Stimulated activated CD4-positive, alpha-beta T cell treated with anti-CD3 and anti-CD28 coated beads, TNF-alpha, amount 100 ng/mL, for 4 hours (primary cell): ENCODE measurements around the gene ADGRG7.
"Not testable (repeated sequence)": the region's sequence is repeated elsewhere in the genome, so short reads cannot be mapped to it uniquely, and the experiment has no call there.

Experiments used
- DNase-seq, 3 experiments: peaks; one replicate each; pipeline ENCODE4 v3.0.0-alpha.2; 2020; ENCODE audit warnings: low read depth in 3 of 3

ADGRG7 gene

DNA sequence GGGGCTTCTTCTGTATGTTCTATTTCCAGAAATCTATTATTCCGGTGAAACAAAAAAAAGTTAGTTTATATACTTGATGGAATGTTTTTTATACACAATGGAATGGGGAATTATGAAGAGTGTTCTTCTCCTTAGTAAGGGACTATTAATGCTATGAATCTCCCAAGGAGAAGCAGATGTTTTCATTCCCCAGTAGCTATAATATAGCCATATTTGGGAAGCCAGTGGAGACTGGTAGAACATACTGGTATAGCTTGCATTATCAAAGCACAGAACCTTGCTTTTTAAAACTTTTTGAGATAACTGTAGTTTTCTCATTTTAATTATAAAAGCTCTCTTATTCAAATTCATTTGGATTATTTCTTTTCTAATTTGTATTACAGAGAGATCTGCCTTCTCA, 38.3 kb downstream of the ADGRG7 start:
- DNase-seq, result no peak

DNA sequence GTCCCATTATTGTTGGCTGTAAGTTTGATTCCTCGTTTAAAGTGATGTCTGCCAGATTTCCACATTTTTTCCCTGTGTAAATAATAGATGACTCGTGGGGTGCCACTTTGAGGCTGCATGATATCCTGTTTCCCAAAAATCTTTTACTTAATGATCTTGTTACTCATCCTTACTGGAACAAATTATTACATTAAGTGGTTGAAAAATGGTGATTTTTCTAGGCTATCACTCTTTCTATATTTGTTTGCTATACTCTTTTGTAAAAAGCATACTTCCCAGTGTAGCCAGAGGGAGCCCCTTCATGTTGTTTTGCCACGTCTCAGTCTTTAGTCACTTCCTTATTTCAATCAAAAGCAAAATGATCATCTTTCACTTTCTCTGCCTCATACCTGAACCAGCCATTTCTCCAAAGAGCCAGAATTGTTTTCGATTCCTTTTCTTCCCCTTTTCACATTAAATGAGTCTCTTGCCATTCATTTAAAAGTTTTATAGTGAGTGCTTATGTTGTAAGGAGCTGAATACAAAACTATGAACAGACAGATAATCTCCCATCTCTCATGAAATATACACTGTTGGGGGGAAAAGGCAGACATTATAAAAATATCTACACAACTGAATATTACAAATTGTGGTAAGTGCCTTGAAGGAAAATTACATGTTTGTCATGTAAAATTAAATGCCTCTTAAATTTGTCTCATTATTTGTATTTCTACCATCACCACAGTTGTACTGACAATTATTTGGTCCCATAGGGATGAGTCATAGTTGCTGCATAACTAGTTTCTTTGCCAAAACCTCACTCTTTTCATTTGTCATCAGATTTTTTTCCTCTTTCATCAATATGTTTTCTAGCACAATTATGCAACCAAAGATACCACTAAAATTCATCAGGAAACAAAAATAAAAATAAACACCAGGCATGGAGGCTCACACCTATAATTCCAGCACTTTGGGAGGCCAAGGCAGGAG, 41.5 kb downstream of the ADGRG7 start:
- DNase-seq, result no peak

DNA sequence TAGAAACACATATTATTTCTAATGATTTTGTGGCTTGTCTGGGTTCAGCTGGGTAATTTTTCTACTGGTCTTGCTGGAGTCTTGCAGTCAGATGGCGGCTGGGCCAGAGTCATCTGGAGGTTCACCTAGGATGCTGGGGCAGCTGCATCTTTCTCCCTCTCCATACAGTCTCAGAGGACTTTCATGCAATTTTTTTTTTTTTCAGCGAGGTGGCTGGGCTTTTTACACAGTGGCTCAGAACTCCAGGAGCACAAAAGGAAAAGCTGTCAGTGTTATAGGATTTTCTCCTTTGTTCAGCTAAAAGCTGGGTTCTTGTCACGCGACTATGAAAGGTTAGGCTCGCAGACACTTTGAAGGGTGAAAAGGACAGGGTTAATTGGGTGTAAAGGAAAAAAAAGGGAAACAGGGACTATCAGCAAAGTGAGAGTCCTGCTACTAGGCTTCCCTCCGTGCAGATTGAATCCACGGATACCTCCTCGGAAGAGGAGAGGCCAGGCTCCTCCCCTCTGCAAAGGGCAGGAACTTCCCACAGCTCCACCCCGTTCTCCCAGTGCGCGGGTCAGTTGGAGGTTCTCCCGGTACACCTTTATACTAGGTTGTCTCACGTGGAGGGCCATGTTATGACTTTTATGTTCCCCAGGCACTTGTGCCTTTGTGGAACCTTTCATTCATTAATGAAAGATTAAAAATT, 44.3 kb downstream of the ADGRG7 start:
- no peak for DNase-seq

DNA sequence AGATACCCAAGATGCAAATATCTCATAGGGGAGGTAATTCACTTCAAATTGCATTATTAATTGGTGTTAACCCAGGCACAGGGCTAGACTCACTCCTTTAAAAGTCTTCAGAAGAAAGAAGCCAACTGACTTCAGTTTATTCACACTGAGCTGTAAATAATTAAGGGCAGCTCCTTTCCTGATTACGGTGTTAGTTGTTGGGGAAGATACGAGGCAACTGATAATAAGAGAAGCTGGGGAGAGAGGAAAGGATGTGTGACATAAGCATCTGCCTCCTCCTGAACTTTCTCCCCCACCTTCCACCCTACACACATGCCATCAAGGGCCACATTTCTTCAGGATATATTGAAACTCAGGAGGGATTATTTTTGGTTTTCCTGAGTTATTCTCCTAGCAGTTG, 47.5 kb downstream of the ADGRG7 start:
- no peak for DNase-seq

DNA sequence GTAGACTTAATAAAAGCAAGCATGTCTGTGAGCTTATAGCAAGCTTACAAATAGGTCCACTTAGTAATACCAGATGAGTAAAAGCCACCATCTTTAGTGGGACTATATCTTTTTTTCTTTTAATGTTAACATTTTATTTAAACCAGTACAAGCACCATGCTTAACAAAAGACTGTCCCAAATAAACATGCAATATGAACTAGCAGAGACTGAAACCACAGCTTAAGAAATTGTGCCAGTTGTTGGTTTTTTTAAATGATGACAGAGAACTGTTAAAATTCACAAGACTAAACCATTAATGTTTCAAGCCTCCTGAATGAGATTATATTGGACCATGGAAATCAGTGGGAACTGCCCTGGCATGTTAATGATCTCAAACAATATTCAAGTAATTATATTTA, 51.9 kb downstream of the ADGRG7 start:
- DNase-seq, result not testable (repeated sequence)

DNA sequence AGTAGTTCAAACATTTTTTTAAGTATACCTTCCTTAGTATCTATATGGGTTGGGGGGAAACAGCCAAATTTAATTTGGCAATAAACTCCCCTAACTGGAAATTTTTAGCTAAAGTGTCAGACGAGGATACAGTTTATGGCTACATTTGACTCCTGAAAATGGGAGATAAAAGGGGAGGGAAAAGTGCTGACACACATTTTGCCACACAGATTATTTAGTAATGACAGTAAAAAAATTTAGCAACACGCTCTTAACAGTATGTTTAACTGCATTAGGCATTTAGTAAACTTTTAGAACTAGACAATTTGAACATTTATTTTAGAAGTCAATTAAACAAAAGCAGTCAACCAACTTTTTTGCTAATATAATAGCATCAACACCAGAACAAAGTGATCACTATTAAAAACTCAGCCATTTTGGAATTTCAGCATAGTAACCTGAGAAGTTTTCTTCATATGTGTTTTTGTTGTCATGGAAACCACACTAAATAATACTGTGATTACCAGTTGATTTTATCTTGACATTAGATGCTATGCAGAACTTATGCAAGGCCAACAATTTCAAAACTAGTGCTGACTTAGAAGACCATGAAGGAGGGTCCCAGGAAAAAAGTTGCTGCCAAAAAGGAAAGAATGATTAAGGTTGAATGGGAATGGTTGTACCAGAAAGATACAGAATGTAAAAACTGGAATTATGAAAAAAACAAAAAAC, 52.9 kb downstream of the ADGRG7 start:
- no peak for DNase-seq

DNA sequence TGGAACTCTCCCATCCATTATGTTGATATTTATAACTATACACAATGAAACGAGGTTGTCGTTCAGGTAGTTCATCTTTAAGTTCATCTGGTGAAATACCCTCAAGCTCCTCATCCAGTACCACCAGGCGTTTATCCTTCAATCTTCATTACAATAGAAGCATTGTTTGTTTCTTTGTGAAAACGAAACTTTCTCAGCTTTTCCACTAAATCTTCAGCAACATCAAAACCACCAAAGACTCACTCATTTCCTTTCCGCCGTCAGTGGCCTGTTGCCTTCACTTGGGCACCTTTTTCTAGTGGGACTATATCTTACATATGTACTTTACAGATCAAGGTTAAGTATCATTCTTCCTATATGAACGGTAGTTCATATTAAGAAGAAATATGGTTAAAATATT, 55.8 kb downstream of the ADGRG7 start:
- no peak for DNase-seq

DNA sequence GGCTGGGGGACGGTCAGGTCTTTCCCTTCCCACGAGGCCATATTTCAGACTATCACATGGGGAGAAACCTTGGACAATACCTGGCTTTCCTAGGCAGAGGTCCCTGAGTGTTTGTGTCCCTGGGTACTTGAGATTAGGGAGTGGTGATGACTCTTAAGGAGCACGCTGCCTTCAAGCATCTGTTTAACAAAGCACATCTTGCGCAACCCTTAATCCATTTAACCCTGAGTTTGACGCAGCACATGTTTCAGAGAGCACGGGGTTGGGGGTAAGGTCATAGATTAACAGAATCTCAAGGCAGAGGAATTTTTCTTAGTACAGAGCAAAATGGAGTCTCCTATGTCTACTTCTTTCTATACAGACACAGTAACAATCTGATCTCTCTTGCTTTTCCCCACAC, 57.3 kb downstream of the ADGRG7 start:
- DNase-seq, result not testable (repeated sequence)

DNA sequence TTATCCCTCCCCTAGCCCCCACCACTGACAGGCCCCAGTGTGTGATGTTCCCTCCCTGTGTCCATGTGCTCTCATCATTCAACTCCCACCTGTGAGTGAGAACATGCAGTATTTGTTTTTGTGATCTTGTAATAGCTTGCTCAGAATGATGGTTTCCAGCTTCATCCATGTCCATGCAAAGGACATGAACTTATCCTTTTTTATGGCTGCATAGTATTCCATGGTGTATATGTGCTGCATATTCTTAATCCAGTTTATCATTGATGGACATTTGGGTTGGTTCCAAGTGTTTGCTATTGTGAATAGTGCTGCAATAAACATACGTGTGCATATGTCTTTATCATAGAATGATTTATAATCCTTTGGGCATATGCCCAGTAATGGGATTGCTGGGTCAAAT, 57.9 kb downstream of the ADGRG7 start:
- not testable (repeated sequence) for DNase-seq

DNA sequence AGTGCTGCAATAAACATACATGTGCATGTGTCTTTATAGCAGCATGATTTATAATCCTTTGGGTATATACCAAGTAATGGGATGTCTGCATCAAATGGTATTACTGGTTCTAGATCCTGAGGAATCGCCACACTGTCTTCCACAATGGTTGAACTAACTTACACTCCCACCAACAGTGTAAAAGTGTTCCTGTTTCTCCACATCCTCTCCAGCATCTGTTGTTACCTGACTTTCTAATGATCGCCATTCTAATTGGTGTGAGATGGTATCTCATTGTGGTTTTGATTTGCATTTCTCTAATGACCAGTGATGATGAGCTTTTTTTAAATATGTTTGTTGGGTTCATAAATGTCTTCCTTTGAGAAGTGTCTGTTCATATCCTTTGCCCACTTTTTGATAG, 61.6 kb downstream of the ADGRG7 start:
- DNase-seq, result not testable (repeated sequence)

DNA sequence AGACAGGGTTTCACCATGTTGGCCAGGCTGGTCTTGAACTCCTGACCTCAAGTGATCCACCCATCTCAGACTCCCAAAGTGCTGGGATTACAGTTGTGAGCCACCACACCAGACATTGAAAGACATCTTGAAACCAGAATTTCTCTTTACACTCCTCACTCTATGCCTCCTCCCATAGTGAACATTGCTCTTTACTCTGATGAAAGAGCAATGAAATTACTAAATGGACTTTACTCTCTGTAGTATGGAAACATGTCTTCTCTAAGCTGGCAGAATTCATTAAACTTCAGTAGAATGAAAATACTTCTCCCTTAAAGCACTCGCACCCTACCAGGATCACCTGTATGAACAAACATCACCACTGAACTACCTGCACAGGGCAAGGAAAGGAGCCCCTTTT, 72.1 kb downstream of the ADGRG7 start:
- DNase-seq, result no peak

DNA sequence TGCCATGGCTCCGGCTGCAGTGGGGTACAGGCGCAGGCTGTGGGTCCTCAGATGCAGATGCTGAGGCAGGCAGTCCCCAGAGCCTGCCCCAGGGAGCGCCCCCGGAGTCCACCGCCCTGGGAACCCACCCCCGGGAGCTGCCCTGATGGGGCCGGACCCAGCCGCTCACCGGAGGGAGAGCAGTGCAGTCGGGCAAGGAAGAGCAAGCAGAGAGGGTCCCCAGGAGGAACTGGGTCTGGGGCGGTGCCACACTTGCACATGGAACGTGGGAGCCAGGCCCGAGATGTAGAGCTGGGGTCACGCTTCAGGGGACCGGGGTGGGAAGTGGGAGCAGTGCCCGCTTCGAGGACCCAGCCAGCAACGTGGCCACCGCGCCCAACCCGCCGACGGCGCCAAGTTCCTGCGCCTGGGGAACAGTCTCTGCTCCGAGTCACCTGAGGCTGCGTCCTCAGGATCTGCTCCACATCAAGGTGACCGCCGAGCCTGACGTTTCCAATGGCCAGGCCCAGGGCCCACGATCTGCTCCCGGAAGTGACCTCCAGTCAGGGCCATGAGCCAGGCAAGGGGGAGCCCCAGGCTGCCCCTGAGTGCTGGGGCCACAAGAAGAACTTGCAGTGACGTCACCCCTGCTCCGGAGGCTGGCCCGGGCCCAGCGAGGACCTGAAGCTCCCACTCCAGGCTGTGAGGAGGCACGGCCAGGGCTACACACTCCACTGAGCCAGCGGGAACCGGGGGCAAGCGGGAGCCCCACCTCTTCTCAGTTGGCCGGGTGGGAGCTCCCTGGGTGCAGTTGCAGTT, 72.9 kb downstream of the ADGRG7 start:
- DNase-seq, result no peak

DNA sequence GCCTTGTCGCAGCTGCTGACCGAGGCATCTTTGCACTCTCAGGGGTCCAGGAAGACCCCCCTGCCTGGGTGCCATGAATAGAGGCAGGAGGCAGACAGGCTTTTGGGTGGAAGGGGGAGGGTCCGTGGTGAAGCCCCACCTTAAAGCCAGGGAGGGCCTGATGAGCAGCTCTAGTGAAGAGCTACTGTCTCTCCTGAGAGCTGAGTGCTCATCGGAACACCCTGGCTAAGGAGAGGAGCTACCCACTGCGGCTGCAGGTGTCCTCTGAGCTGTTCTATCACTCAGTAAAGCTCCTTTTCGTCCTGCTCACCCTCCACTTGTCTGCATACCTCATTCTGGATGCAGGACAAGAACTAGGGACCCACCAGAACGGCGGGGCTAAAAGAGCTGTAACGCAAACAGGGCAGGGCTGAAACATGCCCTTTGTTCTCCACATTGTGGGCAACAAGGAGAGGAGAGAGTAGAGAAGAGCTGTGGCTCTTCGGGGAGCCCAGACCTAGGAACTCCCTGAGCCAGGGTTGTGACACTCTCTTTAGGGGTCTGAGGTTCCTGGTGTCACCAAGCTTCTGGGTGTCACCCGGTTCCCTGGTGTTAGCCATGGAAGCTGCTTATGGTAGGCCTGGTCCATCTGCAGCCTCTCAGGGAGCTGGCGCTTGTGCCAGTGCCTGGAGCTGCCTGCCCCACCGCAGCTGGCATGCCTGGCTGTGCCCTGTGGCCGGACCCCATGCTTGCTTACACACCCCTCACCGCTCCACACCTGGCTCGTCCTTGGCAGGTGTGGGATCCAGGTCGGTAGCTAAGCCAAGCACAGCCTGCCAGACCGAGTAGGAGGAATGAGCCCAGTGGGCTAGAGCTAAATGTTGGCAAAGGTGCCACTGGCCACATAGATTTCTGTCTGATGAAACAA, 73.7 kb downstream of the ADGRG7 start:
- no peak for DNase-seq

DNA sequence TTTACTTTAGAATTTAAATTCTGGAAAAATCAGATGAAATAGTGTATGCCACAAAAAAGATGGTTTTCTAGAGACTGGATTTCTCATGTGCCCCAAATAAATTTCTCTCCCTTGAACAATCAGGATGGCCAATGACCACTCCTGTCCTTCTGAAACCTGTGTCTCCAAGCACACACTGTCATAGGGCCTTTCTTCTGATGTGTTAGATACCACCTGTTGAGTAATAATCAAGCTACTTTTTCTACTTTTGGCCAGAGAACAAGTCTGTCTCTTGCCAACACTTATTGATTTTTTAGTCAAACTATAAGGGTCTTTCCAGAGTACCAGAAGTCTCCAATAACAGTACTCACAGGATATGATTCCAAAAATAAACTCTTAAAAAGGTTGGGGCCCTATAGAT, 83.8 kb downstream of the ADGRG7 start:
- no peak for DNase-seq

DNA sequence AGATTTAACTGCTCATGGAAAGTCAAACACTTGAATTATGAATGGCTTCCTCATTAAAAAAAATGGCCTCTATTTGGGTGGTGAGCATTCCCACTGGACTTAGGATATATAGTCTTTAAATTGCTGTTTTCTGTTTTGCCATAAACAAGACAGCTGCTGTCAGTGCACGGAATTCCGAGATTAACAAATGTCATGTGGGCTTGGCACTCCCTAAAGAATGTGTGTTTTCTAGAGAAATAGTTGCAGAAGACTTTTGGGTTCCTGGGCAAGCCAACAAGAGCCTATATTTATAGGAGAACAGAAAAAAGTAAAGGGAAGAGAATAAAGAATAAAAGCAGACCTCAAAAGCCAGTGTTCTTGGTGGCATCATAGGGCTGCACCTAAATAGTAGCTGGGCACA, 86.3 kb downstream of the ADGRG7 start:
- DNase-seq, result no peak

DNA sequence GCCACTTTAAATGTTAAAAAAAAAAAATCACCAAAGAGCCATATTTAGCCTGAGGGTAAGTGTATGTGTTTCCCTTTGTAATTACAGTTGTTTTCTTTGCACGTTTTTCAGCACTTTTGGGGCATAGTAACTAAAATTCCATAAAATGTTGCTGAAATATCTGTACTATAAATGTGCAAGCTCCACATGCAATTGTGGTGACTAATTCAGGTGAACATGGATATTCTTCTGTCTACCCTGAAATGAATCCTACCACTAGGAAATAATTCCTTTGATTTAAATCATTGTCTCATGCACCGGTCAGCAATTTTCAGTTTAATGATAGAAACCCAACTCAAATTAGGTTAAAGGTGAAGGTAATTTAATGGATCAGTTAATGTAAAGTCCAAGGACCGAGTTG, 86.8 kb downstream of the ADGRG7 start:
- no peak for DNase-seq

DNA sequence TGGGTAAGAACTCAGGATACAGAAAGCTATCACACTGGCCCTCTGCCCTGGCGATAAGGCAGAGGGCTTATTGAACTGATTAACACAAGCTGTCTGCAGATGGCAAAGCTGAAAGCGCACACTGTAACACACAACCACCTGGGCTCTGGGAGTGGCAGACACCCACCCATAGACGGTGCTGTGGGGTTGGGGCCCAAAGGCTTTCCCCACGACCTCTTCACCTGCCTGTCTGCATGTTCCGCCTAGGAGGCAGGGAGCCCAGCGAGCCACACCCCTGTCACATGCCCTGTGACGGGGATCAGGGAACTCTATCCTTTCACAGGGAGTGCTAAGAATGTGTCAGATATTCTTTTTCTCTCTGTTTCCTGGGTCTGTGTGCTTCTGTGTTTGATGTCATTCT, 87.8 kb downstream of the ADGRG7 start:
- DNase-seq, result no peak

DNA sequence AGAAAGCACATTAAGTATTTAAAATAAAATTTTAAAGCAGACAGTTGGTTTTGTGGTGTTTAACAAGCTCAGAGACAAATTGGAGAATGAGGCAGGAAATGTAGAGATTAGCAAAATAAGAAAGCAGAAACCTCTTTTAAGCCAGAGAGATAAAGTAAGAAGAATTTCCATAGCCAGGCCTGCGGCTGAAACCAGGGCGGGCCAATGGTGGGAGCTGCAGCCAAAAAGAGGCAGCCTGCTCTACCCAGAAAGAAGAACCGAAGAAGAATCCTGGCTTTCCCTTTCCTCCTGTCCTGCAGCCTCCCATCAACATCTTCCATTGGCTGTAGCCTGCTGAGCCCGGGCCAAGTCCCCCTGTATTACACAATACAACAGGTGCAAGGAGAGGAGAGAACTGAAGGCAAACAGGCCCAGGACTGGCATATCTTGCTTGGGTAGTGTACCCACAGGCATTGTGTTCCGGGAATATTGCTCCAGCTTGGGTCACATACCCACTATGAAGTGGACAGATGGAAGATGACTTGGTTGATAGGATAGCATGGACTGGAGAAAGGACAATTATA, 88.4 kb downstream of the ADGRG7 start:
- no peak for DNase-seq

DNA sequence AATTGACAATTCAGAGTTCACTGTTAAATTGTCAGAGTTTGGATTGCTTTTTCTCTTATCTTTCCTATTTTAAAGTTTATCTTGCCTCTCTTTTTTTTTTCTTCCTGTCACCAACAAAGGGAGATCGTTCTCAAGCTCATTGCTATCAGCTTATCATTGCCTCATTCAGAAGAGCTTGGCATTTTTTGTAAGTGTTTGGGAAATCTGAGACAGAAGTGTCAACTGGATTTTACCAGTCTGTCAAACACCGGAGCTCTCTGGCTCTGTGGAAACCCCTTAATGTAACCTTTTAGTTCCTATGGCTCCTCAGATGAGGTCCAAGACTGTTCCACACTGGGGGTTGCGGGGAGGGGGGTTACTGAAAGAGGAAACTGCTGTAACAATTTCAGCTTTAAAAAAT, 89.3 kb downstream of the ADGRG7 start:
- DNase-seq, result no peak

DNA sequence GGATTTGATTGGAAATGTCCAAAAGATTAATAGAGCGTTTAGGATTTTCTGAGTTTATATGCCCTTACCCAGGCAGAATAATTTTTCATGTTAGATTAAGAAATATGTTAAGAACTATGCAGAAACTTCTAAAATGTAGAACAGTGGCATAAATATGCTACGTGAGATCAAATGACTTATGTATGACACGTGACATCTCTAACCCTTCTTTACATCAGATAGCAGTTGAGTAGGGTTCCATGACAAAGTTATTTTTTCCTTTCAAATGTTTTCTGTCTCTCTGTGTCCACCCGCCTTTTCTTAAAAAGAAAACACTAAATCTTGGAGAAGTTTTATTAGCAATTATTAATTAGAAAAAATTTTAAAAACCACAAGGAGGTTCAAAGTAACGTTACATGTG, 91.3 kb downstream of the ADGRG7 start:
- no peak for DNase-seq
